OCI-LY7 (cell line): ENCODE measurements around the gene CPNE5.

Source experiments
- EZH2phosphoT487 ChIP-seq: fragments of 200-600 bp; sonication (generic); IDR thresholded peaks from 2 replicates; pipeline ENCODE4 v1.6.1; 2018; ENCODE audit warnings: low read depth, borderline replicate concordance, mild to moderate bottlenecking, mixed run types, antibody characterized with exemption, low read length, moderate library complexity, mixed read lengths
- TF ChIP-seq, protein P1 (sequence below): fragments of 200-600 bp; sonication (generic); conservative IDR thresholded peaks from 2 replicates; pipeline ENCODE4 v1.5.1; 2014; ENCODE audit warnings: mild to moderate bottlenecking, antibody characterized with exemption, low read length, moderate library complexity, mixed read lengths

DNA sequence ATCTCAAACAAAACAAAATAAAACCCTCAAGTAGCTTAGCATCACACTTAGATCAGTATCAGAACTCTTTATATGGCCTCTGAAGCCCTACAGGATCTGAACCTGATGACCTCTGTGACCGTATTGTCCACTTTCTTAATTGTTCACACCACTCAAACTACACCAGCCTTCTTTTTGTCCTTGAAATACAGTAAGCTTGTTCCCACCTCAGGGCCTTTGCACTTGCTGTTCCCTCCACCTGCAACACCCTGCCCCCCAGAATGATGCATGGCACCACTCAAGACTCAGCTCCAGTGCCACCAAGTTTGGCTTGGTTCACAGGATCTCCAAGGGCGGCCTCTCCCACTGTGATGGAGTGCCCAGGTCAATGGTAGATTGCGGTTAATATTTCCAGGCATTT is 25.7 kb downstream of the CPNE5 start:
- TF ChIP-seq, protein P1, sequence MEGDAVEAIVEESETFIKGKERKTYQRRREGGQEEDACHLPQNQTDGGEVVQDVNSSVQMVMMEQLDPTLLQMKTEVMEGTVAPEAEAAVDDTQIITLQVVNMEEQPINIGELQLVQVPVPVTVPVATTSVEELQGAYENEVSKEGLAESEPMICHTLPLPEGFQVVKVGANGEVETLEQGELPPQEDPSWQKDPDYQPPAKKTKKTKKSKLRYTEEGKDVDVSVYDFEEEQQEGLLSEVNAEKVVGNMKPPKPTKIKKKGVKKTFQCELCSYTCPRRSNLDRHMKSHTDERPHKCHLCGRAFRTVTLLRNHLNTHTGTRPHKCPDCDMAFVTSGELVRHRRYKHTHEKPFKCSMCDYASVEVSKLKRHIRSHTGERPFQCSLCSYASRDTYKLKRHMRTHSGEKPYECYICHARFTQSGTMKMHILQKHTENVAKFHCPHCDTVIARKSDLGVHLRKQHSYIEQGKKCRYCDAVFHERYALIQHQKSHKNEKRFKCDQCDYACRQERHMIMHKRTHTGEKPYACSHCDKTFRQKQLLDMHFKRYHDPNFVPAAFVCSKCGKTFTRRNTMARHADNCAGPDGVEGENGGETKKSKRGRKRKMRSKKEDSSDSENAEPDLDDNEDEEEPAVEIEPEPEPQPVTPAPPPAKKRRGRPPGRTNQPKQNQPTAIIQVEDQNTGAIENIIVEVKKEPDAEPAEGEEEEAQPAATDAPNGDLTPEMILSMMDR = no peak
- TF ChIP-seq EZH2phosphoT487 = no peak
